NCI-H82 treated with DMSO at 0.1 percent for 48 hours (cell line): ENCODE results near the gene TMEM132A.

Experiments used
- DNase-seq: peaks from one replicate; lab custom pipeline; 2025; ENCODE audit not compliant: unreplicated experiment; lab: John Stamatoyannopoulos, UW

Gene TMEM132A

DNA sequence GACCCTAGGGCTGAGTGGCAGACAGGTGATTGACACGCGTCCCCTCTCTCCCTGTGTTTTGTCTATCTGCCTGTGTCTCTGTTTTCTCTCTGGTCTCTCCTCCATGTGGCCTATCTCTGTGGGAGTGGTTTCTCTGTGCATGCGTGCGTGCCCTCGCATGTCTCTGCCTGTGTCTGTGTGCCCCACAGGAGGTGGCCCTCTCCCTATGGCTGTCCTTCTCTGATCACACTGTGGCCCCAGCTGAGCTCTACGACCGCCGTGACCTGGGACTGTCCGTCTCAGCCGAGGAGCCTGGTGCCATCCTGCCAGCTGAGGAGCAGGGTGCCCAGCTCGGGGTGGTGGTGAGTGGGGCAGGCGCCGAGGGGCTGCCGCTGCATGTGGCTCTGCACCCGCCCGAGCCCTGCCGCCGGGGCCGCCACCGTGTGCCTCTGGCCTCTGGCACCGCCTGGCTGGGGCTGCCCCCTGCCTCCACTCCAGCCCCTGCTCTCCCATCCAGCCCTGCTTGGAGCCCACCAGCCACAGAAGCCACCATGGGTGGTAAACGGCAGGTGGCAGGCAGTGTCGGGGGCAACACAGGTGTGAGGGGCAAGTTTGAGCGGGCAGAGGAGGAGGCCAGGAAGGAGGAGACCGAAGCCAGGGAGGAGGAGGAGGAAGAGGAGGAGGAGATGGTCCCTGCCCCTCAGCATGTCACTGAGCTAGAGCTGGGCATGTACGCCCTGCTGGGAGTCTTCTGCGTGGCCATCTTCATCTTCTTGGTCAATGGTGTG, 11.6 kb downstream of the TMEM132A start:
- no peak for DNase-seq

DNA sequence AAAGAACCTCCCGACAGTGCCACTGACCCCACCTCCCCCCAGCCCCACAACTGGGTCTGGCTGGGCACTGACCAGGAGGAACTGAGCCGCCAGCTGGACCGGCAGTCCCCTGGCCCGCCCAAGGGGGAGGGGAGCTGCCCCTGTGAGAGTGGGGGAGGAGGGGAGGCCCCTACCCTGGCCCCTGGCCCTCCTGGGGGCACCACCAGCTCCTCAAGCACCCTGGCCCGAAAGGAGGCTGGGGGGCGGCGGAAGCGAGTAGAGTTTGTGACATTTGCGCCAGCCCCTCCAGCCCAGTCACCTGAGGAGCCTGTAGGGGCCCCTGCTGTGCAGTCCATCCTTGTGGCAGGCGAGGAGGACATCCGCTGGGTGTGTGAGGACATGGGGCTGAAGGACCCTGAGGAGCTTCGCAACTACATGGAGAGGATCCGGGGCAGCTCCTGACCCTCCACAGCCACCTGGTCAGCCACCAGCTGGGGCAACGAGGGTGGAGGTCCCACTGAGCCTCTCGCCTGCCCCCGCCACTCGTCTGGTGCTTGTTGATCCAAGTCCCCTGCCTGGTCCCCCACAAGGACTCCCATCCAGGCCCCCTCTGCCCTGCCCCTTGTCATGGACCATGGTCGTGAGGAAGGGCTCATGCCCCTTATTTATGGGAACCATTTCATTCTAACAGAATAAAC, 12.3 kb downstream of the TMEM132A start:
- no peak for DNase-seq

DNA sequence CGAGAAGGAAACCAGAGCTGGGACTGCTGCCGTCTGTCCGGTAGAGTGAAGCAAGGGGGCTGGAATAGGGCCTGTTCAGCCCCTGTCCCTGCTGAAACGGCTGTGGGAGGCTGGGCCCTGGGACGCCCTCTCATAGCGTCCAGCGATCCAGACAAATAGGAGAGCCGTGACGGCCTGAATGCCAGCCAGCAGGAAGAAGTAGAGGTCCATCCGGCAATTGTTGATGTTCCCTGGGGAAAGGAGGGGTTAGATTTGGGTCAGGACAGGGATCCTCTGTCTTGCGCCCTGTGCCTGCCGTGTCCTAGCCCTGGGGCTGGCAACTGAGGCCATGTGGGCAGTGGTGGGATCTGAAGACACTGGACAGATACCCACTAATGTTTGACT, 12.9 kb downstream of the TMEM132A start:
- no peak for DNase-seq

DNA sequence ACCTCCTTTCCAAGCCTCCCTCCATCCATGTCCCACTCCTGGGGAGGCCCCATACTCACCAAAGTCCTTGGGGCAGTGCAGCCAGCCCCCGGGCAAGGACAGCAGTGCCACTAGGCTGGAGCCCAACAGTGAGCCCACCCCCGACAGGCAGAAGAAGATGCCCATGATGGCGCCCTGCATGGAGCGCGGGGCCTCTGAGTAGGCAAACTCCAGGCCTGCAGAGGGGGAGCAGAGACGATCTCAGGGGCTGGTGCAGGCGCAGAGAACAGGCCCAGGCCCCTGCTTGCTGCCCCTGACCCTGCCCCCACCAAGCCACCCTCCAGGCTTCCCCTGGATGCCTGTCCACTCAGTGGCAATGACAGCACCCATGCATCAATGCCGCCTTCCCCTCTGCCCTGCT, 13.6 kb downstream of the TMEM132A start:
- no peak for DNase-seq

DNA sequence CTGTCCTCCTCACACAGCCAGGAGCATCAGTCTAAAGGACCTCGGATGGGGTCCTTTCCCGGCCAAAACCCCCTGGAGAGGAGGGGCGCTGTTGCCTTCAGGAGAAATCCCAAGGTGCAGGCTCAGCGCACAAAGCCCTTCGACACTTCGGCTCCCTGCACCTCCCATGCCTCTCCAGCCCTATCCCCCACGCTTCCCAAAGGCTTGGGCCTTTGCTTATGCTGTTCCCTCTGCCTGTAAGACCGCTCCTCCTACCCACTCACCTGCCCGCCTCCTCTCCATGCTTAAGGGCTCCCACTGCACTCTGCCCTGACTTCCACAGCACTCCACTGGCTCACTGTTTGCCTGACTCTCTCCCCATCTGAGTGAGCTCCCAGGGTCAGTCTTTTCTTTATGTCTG, 14.2 kb downstream of the TMEM132A start:
- DNase-seq: no peak

DNA sequence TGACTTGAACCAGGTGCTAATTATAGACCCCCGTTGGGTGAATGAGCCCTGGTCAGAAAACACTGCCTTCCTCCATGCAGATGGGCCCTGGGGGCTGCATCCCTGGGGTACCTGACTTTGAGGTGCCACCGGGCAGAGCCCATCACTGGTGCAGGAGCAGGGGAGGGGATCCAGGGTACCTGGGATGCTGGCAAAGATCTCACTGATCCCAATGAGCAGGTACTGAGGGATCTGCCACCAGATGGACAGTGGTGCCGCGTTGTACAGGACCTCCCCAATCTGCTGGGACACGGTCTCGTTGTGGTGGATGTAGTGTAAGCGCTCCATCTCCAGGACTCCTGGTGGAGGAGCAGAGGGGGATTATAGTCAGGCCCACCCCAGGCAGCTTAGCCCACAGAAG, 15.0 kb downstream of the TMEM132A start:
- no peak for DNase-seq

DNA sequence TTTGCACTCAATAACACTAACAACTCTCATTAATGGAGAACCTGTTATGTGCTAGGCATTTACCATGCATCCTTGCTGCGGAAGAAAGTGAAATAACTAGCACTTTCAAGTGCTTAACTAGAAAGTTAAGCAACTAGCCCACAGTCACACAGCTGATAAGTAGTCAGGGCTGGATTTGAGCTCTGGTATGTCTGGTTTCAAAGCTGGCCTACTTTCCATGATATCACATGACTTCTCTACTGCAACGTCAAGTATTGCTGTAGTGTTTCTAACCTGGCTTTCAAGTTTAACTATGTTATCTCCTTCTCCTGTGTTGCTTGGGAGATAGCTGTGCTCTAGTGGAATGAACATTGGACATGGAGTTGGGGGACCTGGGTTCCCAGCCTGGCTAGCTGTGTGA, 15.6 kb downstream of the TMEM132A start:
- no peak for DNase-seq

DNA sequence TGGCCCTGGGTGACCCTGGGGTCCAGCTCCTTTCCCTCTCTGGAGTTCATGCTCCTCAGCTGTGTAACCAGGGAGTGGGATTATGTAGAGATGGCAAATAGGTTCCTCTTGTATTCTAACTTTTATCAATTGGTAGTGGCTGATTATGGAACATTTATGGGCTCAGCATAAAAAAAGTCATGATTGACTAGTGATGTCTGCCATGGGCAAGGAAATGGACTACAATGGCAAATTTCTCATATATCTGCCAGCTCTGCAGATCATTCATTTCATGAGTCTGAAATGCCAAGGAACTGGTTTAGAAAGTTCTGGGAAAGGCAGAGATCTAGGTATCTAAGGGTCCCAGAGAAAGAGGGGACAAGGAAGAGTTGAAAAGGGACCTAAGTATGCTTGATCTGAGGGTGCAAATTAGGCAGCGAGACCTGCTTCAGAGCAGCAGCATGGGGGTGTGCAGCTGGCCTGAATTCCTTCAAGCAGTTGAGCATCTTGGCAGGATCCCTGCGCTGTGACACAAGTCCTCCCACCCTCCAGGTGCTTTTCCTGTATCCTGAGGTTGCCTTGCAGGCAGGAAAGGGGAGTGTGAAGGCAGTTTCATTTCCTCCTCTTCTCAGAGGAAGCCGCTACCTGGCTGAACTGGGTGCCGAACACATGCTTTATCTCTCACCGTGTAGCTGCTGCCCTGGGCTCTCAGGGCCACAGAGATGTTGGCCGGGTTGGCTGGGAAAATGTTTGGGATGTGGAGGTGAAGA, 17.3 kb downstream of the TMEM132A start:
- no peak for DNase-seq

DNA sequence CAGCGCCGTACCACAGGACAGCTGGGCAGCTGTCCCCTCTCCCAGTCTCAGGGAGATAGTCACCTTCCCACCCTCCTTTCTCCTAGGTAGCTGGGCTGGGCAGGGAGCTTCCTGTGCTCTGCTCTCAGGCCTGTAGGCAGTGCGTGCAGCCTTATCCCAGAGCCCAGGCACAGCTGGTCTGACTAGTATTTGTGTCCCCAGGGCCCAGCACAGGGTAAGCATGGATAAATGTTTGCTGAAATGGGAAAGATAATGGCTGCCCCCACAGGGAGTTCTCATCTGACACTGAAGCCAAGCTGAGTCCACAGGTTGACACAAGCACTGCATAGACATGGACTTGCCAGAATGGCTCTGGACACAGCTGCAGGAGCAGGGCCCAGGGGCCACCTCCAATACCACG, 18.0 kb downstream of the TMEM132A start:
- no peak for DNase-seq

DNA sequence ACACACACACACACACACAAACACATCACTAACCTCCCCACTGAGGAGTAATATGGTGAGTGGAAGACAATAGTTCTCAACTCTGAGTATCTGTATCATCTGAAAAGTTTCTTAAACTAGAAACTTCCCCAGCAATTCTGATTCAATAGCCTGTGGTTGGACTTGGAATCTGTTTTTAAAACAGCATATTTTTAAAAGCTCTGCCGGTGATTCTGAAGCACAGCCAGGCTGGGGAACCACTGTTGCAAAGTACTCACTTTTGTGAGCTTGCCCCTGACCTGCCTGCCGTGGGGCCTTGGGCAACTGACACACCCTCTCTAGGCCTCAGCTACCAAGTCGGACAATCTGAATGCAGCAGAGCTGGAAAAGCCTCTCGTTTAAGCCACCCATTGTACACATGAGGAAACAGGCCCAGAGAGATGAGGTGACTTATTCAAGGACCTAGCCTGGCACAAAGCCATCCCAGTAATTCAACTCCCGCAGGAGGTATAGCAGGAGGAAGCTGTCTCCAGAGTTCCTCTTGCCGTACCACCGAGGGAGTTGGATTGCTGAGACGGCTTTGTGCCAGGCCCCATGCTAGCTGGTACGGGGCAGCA, 18.8 kb downstream of the TMEM132A start:
- no peak for DNase-seq

DNA sequence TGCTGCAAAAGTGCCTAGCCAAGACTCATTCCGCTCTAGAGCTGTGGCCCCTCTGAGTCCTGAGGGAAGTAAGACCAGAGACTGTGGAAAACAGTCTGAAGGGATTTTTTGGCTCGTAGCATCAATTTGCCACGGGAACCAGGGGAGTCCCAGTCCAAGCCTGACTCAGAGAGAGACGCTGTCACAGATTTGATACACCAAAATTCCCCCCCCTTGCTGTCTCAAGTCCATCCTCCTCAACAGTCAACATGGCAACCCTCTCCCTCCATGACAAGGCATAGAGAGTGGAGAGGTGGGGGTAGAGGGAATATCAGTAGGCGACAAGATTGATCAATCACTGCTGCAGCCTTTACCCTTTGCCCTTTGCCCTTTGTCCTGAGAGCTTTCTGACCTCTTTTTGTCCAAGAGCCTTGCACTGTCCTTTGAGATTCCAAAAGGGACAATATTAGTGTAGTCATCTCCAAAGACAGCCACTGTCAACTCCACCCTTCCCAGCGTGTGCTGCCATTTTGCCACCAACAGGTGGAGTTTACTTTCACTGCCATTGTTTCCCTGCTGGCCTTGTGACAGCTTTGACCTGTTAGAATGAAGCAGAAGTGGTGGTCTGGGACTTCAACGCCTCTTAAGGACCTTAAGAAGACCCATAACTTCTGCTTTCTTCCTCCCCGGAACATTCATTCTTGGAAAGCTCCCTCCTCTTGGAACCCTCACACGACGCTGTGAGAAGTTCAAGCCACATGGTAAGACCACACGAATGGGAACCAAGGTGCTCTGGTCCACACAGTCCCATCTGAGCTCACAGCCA, 20.4 kb downstream of the TMEM132A start:
- DNase-seq: no peak

DNA sequence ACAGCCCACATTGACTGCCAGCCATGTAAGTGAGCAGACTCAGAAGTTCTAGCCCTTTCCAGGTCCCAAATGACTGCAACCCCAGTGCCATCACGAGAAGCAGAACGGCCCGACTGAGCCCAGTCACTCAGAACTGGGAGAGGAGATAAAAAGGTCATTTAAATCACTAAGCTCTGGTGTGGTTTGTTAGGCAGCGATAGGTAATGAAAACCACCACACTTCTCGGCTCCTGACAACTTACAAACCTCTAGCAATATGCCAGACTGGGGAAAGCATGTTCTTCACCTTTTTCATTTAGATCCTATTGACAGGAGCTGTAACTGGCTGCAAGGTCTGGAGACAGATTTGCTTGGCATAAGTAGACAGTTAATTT, 21.0 kb downstream of the TMEM132A start:
- DNase-seq: no peak

DNA sequence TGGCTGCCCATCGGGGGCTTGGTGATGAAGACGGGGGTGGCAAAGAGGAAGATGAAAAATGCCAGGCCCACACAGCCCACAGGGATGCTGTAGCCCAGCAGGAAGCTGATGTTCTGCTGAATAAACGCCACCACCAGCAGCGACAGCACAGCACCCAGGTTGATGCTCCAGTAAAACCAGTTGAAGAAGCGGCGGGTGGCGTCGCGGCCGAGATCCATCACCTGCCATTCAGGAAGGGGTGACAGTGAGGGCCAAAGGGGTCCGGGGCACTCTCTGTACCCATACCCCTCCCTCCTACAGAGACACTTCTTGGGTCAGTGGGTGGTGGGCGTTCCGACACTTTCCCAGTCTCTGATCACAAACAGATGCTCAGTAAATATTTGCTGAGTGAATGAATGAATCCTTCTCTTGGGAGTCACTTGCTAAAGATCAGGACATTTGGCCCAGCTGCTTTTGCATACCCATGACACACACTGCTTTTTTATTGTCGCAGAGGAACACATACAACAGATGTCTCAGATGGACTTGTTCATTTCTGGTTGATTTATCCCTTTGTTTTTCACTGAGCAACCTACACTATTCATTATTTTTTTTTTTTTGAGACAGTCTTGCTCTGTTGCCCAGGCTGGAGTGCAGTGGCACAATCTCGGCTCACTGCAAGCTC, 22.5 kb downstream of the TMEM132A start:
- no peak for DNase-seq

DNA sequence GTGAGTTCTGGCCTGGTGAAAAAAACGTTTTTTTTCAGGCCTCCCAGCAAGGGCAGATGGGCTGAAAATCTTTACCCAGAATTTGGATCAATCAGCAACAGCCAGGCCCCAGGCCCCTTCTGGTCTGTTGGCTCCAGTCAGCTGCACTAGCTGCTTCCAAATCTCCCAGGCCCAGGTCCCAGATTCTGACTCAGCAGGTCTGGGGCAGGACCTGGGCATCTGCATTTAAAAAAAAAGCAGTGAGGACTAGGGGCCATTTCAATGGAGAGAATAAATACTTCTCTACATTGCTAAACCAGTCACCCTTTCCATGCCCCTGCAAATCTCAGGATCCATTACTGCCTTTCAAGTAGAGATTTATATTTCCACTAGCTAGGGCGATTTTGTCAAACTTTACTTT, 23.4 kb downstream of the TMEM132A start:
- no peak for DNase-seq

DNA sequence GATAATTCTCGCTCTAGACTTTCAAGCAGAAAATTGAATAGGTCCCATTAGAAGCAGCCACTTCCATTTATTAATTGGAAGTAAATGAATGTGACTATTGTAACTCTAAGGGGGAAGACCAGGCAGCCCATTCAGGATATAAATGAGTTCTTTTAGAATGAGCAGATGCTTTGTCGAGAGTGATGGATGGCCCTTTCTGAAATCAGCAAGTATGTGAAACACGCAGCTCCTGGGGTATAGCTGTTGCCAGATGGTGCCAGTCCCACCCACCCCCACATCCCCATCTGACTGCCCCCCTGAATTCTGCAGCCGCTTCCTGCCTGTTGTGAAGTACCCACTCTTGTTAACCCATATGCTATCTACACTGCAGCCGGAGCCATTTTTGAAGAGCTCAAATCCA, 24.0 kb downstream of the TMEM132A start:
- no peak for DNase-seq

DNA sequence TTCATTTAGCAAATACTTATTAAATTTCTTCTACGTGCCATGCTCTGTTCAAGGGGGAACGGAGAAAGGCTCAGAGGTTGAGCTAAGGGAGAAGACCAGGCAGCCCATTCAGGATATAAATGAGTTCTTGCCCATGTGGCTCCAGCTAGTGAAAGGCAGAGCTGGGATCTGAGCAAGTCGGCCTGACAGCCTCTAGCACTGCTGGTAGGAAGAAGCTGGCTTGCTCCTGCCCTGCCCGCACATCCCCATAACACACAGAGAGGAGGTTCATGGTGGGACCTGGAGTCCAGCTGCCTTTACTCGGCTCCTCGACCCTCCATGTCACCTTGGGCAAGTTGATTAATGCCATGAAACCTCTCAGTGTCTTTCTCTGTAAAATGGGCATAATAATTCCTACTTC, 25.8 kb downstream of the TMEM132A start:
- no peak for DNase-seq

DNA sequence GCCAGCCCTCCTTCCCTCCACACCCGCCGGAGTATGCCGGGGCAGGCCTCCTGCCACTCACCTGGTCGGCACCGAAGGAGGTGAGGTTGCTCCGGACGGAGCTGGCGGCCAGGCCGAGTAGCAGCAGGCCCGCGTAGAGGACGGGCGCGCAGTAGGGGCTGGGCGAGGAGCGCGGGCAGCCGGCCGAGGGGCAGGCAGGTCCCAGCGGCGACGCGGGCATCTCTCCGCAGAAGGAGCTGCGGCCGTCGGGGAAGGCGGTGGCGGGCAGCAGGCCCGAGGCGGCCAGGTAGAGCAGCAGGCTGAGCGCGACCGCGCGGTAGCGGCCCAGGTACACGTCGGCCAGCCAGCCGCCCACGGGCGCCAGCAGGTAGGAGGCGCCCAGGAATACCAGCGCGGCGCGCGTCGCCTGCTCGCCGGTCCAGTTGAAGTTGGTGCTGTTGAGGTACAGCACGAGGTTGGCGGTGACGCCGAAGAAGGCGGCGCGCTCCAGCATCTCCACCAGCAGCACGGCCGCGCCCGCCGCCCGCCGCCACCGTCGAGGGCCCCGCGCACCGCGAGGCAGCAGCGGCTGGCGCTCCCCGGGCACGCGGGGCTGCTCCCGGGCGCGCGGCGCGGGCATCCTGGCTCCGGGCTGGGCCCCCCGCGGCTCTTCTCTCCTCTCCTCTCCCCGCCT, 26.8 kb downstream of the TMEM132A start:
- no peak for DNase-seq

DNA sequence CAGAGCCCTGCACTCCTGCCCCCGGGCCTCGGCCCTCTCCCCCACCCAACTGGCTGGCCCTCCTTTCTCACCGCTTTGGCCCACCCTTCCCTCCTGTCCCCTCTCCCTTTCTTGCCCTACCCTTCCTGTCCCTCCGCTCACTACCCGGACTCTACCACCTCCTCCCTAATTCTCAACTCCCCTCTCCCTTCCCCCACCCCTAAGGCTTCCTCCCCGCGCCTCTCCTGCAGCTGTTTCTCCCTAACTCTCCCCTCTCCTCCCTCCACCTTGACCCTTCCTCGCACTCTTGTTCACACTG, 27.3 kb downstream of the TMEM132A start:
- DNase-seq: no peak

DNA sequence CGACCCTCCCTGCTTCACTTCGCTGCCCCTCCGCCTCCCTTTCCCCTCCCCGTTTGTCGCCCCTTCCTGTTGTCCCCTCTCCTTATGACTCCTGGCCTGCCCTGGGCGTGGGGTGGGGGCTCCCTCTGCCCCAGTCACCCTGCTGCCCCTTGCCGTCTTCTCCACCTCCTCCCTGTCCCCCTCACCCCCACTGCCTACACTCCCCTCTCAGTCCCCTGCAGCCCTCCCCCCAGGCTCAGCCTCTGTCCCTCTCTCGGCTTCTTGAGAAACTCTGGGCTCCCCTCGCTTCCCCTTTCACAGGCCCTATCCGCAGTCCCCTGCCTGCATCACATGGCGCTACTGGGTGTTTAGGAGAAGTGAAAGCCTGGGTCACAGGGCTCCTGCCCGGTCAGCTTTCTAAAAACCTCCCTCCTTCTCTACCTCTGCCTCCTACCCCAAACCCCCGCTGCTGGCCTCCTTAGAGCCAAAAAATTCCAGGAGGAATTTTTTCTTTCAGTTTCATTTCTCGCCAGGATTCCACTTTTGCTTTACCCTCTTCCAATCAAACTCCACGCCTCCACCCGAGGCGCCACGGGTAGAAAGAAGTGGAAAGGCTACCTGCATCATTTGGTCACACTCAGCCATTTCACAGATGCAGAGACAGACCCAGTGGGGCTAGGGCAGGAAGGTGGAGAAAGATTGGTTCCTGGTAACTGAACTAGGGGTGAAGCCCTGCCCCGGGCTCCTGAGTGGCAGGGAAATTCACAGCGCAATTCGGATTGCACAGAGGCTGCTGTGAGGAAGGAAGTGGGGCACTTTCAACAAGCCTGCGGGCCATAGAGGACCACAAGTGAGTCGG, 27.9 kb downstream of the TMEM132A start, which contains the start of gene SLC15A3:
SLC15A3 (minus strand) TSS at position 273 of the 838 bp plus-strand sequence. CDS start 625 bp downstream, outside the sequence.
- DNase-seq: no peak
